Fibroblast of mammary gland (primary cell): ENCODE results near the gene LYZ.
A peak's percentile ranks its signal among the peaks of the same experiment; 100 is the strongest.

ENCODE experiments used
- DNase-seq: peaks from one replicate; pipeline ENCODE4 v3.0.0-alpha.2; 2010; ENCODE audit warnings: low read depth
- H3K4me3 ChIP-seq: 2 replicates; pipeline ENCODE4 v1.5.1; 2011; ENCODE audit warnings: low read depth, mild to moderate bottlenecking, low read length, moderate library complexity; ENCODE audit not compliant: control insufficient read depth
- TF ChIP-seq, protein P1 (sequence below): conservative IDR thresholded peaks from 2 replicates; pipeline ENCODE4 v1.5.1; 2011; ENCODE audit warnings: low read depth, low read length, inconsistent platforms; ENCODE audit not compliant: control insufficient read depth, insufficient read depth

The LYZ gene

GRCh38 chr12:69385038-69385437, 36.9 kb downstream of the LYZ start:
- DNase-seq = no peak
- TF ChIP-seq, protein P1, sequence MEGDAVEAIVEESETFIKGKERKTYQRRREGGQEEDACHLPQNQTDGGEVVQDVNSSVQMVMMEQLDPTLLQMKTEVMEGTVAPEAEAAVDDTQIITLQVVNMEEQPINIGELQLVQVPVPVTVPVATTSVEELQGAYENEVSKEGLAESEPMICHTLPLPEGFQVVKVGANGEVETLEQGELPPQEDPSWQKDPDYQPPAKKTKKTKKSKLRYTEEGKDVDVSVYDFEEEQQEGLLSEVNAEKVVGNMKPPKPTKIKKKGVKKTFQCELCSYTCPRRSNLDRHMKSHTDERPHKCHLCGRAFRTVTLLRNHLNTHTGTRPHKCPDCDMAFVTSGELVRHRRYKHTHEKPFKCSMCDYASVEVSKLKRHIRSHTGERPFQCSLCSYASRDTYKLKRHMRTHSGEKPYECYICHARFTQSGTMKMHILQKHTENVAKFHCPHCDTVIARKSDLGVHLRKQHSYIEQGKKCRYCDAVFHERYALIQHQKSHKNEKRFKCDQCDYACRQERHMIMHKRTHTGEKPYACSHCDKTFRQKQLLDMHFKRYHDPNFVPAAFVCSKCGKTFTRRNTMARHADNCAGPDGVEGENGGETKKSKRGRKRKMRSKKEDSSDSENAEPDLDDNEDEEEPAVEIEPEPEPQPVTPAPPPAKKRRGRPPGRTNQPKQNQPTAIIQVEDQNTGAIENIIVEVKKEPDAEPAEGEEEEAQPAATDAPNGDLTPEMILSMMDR = no peak
- no peak overlapping the region for H3K4me3 ChIP-seq

DNA sequence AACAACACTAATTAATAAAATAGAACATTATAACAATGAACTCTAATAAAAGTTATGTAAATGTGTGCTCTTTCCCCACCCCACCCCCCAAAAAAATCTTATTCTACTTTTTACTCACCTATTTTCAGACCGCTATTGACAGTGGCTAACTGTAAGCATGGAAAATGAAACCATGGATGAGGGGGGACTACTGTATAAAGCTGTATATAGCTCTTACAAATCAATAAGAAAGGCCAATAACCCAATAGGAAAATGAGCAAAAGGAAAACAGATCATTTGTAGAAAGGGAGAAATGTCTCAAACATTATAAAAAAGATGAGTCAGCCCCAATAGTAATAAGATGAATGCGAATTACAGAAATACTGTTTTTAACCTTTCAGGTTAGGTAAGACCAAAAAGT, 38.7 kb downstream of the LYZ start:
- TF ChIP-seq, protein P1 = no peak
- no peak for DNase-seq
- no peak overlapping the region for H3K4me3 ChIP-seq

DNA sequence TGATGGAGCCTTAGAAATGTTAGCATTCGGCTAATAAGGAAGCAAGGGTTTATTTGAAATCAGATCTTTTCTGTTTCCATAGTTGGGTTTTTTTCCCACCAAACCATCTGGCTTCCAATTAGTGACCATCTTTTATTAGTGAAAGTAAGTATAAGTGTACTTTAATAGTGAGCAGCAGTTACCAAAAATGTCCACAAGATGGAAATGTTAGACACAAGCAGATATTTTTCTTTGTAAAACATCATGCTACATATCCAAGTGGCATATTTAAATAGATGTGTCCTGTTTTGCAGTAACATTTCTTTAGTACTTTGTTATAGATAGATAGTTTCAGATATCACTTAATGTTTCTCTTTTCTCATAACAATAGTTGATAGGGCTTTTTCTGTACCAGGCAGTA, 40.2 kb downstream of the LYZ start:
- TF ChIP-seq, protein P1 = peak; percentile 71
- peak; percentile 75 for DNase-seq
- no peak overlapping the region for H3K4me3 ChIP-seq

DNA sequence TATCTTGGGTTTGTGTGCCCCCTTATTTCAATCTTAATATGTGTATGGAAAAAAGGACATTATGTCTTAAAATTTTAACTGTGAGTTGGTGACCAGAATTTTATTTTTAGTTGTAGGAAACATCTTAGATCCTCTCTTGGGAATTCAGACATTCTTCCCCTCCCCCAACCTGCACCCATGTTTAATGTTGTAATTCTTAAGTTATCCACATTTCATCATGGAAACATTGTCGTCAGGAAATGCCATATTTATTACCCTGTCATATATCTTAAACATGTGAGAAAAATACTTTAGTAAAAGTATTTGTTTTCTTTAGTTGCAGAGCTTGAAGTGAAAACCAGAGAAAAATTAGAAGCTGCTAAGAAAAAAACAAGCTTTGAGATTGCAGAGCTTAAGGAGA, 41.6 kb downstream of the LYZ start:
- DNase-seq = peak; percentile 26
- H3K4me3 ChIP-seq = no peak overlapping the region
- TF ChIP-seq, protein P1 = no peak

GRCh38 chr12:69392179-69392928, 44.2 kb downstream of the LYZ start:
- no peak for DNase-seq
- H3K4me3 ChIP-seq = no peak overlapping the region
- TF ChIP-seq, protein P1 = no peak

DNA sequence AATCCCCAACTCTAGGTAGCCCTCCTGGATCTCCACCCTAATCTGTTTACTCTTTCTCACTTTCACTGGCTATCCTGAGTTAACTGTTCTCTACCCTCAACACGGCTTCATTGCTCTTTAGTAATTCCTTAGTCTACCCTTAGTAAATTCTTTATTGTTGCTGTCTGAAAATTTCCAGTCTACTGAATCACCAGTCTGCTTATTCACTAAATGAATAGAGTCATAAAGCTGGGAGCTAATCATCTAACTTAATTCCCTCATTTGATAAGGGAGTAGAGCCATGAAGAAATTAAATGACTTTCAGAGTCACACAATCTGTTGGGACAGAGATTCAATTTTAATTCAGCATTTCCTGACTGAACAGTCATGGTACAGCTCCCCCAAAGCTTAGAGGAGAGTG, 47.9 kb downstream of the LYZ start:
- TF ChIP-seq, protein P1 = no peak
- DNase-seq = no peak
- H3K4me3 ChIP-seq = no peak overlapping the region
